NCI-H526 treated with DMSO at 0.1 percent for 48 hours (cell line): ENCODE measurements around the gene ENO2.

Source experiments
- DNase-seq: peaks from one replicate; lab custom pipeline; 2025; lab: John Stamatoyannopoulos, UW

Gene ENO2

DNA sequence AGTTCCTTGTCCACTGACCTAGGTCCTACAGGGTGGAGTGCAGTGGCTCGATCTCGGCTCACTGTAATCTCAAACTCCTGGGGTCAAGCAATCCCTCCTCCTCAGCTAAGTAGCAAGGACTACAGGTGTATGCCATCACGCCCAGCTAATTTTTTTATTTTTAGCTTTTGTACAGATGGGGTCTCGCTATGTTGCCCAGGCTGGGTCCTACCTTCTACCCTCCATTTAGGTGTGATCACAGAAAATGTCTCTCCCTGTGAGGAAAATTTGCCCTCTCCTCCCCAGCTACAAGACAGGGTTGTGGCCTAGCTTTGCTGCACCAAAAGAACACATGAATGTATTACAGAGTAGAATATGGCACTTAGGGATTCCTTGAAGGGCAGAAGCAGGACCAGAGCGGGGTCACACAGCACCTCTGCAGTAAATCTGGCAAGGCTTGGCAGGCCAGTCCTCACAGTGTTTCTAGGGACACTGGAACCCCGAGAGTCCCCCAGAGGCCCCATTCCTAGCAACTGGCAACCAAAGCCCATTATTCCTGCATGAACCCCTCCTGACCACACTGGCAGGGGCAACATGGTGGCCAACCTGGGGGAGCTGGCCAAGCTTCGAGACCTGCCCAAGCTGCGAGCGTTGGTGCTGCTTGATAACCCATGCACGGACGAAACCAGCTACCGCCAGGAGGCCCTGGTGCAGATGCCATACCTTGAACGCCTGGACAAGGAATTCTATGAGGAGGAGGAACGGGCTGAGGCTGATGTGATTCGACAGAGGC lies 2.0 kb upstream of the ENO2 start:
- DNase-seq = no peak

DNA sequence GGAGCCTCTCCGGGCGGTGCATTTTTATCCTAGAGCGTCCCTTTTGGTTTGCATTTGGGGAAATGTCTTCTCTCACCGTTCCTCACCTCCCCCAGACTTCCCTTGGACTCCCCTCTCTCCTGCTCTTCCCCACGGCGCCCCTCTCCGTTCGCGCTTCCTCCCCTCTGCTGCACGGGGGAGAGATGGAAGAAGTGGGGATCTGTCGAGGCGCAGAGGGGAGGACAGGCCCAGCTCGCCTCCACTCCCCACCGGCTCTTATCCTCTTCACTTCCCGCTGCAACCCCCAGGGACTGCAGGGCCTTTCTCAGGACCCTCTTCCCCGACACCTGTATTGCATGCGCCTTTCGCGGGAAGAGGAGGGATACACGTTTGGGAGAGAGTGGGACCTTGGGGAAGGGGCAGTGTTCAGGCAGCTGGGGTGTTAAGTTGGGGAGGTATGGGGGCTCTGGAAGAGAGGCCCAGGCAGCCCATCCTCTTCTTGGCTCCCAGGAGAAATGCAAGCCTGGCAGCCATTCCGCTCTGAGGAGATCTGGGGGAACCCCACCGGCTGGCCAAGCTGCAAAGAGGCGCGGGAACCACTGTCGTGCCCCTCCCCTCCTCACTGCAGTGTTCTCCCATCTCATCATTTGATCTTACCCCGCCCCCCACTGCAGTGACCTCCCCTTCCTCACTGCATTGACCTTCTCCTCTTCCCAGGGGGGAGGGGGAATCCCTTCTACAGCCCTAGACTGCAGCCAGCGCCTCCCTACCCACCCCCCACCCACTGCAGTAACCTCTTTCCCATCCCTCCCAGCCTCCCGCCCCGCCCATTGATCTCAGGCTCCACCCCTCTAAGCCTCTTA lies 788 bp downstream of the ENO2 start:
- no peak for DNase-seq

DNA sequence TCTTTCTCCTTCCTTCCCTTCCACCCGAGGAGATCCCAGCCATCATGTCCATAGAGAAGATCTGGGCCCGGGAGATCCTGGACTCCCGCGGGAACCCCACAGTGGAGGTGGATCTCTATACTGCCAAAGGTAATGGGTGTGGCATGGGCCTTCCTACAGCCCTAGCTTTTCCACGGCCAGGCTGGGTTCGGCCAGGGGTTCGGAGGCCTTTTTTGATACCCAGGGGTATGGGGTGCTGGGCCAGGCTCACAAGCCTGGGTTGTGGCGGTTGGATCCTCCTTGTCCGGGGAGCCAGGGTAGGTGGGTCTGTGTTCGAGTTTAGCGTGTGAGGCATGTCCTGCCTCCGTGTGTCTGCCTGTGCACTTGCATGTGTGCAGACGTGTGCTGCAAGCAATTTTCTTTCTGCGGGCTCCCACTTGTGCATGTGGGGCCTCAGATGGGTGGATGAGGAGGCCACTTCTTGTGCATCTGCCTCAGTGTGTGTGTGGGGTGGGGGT lies 1.5 kb downstream of the ENO2 start:
- DNase-seq = no peak

GRCh38 chr12:6916426-6917200 lies 2.2 kb downstream of the ENO2 start:
- DNase-seq = no peak

DNA sequence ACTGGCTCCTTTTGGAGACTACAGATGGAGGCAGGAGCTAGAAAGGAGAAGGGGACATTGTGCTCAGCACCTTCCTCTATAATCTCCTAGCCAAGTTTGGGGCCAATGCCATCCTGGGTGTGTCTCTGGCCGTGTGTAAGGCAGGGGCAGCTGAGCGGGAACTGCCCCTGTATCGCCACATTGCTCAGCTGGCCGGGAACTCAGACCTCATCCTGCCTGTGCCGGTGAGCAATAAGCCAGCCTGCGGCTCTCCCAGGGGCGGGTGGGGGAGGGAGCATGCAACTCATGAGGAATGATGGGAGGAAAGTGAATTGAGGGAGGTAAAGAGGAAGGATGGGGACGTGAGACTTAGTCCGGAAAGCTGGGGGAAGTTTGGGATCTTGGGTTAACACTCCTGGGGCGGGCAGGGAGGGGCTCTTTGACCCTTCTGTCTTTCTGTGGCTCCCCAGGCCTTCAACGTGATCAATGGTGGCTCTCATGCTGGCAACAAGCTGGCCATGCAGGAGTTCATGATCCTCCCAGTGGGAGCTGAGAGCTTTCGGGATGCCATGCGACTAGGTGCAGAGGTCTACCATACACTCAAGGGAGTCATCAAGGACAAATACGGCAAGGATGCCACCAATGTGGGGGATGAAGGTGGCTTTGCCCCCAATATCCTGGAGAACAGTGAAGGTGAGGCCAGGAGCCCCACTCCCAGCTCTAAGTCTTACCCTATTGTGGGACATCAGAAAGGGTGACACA lies 3.3 kb downstream of the ENO2 start:
- no peak for DNase-seq

- DNase-seq = no peak
These were observed 5.2 kb downstream of the ENO2 start for GRCh38 chr12:6919588-6919987.

DNA sequence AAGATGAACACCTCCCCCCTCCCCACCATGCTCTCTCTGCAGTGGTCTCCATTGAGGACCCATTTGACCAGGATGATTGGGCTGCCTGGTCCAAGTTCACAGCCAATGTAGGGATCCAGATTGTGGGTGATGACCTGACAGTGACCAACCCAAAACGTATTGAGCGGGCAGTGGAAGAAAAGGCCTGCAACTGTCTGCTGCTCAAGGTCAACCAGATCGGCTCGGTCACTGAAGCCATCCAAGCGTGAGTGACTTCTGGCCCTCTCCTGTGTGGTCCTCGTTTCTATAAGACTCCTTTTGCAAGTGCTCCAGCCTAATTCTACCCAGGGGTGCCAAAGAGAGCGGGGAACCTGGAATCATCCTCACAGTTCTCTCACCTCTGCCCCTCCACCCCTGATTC lies 7.2 kb downstream of the ENO2 start:
- DNase-seq = no peak

GRCh38 chr12:6921996-6922946 lies 7.9 kb downstream of the ENO2 start:
- DNase-seq = no peak

DNA sequence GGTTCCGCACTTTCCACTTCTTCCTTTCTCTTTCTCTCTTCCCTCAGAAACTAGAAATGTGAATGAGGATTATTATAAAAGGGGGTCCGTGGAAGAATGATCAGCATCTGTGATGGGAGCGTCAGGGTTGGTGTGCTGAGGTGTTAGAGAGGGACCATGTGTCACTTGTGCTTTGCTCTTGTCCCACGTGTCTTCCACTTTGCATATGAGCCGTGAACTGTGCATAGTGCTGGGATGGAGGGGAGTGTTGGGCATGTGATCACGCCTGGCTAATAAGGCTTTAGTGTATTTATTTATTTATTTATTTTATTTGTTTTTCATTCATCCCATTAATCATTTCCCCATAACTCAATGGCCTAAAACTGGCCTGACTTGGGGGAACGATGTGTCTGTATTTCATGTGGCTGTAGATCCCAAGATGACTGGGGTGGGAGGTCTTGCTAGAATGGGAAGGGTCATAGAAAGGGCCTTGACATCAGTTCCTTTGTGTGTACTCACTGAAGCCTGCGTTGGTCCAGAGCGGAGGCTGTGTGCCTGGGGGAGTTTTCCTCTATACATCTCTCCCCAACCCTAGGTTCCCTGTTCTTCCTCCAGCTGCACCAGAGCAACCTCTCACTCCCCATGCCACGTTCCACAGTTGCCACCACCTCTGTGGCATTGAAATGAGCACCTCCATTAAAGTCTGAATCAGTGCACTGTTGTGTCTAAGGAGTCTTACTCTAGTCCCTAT lies 8.8 kb downstream of the ENO2 start:
- no peak for DNase-seq

GRCh38 chr12:6923851-6924250 lies 9.5 kb downstream of the ENO2 start:
- no peak for DNase-seq

DNA sequence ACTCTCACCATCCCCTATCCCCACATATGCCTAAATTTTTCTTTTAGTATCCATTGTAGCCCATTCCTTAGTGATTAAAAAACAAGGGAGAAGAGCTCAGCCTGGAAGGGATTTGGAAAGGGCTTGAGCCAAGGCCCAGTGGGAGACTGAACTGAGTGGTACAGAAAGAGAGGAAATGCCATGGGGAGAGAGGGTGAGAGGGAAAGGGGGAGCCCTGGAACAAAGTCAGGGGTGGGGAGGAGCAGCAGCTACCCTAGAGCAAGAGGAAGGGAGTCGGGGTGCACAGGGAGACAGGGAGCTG lies 10.8 kb downstream of the ENO2 start:
- no peak for DNase-seq

DNA sequence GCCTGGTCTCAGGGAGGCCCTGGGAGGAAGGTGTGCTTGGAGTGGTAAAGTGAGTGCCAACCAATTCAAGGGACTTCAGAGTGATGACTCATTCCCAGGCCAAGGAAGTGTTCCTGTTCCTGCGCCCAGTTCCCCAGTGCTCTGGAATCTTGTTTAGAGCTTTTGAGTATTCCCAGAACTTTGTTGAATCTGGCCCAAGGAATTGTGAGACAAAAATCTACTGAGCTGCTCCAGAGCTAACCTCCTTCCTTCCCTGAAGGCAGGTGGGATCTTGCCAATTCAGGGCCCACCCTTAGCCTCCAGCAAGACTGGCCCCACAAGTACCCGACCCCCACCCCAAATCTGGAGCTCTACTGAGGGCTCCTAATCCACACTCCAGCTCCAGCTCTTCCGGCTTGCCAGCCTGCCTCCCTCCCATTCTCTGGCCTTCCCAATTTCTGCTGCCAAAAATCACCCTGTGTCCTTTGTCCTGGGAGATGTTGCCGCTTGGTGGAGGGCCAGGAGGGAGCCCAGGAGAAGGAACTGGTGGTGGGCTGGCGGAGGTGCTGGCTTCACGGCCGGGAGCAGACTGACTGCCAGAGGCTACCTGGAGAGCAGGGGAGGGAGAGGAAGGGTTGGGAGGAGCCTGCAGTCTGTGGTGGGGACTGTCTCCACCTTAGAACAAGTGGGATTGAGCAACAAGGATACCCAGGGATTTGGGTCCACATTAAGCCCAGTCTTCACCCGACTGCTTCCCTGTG lies 11.3 kb downstream of the ENO2 start:
- no peak for DNase-seq

DNA sequence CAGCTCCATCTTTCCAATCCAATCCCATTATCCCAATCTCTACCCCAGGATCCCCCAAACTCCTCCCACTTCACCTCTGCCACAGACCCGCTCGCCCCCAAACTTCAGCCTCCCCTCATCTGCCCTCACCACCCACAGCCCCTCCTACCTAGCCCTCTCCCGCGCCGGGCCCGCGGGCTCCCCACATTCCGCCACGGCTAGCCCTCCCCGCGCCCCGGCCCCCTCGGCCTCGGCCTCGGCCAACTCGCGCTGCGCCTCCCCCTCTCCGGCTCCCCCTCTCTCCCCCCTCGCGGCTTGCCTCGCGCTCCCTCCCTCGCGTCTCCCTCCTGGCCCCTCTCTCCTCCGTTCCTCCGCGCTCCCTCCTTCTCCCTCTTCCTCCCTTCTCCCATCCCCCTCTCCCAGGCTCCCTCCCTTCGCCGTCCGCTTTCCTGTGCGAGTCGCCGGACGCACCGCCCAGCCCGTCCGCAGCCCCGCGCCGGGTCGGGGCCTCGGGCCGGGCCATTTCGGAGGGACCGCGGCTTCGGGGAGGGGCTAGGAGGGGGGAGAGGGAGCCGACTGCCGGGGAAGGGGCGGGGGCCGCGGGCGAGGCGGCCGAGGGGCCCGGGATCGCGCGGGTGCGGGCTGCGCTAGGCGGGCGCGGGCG lies 13.1 kb downstream of the ENO2 start, which contains the start of gene ATN1:
Gene ATN1, plus strand, starts transcription at position 581 of the 643 bp plus-strand sequence. CDS start 6,043 bp downstream, outside the sequence.
- peak; percentile 62 for DNase-seq

DNA sequence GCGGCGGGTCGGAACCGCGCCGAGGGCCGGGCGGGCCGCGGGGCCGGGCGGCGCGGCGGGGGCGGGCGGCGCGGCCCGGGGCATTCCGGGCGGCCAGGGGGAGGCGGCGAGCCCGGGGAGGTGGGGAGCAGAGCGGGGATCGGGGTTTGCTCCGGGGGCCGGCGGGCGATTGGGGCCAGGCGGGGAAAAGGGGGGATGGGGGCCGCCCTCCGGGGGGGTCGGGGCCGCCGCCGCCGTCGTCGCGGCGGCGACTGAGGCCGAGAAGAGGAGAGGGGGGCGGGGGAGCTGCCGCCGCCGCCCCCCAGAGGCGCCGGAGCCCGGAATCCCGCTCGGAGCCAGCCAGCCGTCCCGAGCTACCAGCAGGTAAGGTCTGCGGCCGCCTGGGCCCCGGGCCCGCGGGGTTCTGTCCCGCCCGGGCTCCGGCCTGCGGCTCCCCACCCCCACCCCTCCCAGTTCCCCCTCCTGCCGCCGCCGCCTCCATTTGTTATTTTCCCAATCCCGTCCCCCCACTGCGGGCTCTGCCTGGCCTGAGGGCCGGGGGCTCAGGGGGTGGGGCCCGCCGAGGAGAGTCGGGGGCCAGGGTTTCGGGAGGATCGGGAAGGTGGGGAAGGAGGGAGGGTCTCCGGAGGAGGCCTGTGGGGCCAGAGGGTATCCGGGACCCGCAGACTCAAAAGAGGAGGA lies 13.8 kb downstream of the ENO2 start:
- no peak for DNase-seq

DNA sequence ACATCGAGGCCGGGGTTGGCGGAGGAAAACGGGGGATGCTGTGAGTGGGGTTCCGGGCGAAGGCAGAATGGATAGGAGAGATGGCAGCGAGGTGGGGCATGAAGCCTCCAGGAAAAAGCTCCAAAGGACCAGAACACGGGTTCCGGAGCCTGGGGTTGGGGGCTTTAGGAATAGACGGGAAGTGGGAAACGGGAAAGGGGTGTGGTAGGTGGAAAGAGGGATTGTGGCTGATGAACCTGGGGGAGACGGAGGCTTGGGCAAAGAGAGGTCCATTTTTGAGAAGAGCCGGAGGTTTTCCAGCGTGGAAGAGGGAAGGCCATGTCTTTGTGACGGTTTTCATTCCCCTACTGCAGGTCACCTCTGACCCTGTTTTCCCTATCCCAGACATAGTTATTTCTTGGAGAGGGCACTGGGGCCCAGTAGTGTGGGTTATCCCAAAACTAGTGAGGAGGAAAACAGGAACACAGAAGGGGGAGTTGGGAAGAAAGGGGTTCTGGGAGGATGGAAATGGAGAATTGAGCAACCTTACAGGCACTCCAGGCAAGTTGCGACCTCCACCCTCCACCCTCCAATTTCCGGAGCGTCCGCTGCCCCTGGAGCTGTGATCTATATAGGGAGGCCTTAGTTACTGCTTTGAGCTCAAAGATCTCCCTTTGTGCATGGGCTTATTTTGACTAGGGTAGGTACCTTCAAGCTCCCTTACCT lies 14.5 kb downstream of the ENO2 start:
- no peak for DNase-seq

GRCh38 chr12:6929466-6930452 lies 15.4 kb downstream of the ENO2 start:
- no peak for DNase-seq
